ENCODE results near the gene ASIC2. TPM values are rescaled to one million over a fixed set of nuclear protein-coding genes. Genes with fewer than 3 reads are reported as not detected.

The ASIC2 gene
- total RNA-seq, 1 experiment from 2014 or later: 0.09 TPM

GRCh38 chr17:33073416-33073815 lies 219.7 kb downstream of the ASIC2 start:
- Histone ChIP-seq H3K36me3 (ENCODE audit: low read depth) (no peaks in the 10 kb centered on the region), H3K27ac (no peak overlapping the region), H3F3A (ENCODE audit: insufficient read depth, low read depth) (no peaks in the 10 kb centered on the region), H3K27me3 (ENCODE audit: insufficient read depth, low read depth) (peaks cover 33% of the 10 kb centered on the region), H3K4me3 (no peak overlapping the region), H3K4me2 (no peak overlapping the region), H2AFZ (no peak overlapping the region), H3K9me2 (ENCODE audit: insufficient read depth) (no peaks in the 10 kb centered on the region), H3K9me3 (ENCODE audit: insufficient read depth, low read depth) (no peaks in the 10 kb centered on the region), H3K79me2 (ENCODE audit: low read depth) (no peaks in the 10 kb centered on the region), H4K20me1 (ENCODE audit: insufficient read depth) (no peaks in the 10 kb centered on the region), H3K4me1 (replicated peaks; ENCODE audit: insufficient read depth) (no peaks in the 10 kb centered on the region)
- DNase-seq: no peak
- no TSS peak for BruUV-seq (replicated peaks)
- TF ChIP-seq EZH2 (IDR thresholded peaks at IDR 0.05; ENCODE audit: low read depth): no peak
- no peak for TF ChIP-seq CTCF (conservative IDR thresholded peaks at IDR 0.05)
- ChIA-PET CTCF (interaction anchor here (0.6 kb wide), 1 partner anchor 890 kb away, joined by 4 read pairs; no protein-coding TSS in a partner anchor), POLR2A (ENCODE audit: unreplicated experiment) (no interaction called here)
- intact Hi-C loops (cut with micrococcal nuclease; ENCODE audit: unreplicated experiment): no loop called here

- no peak overlapping the region for H2AFZ ChIP-seq
- no TSS peak for BruUV-seq (replicated peaks)
- no peak overlapping the region for H3K27ac ChIP-seq
- no peaks in the 10 kb centered on the region for H4K20me1 ChIP-seq (ENCODE audit: insufficient read depth)
- H3K4me2 ChIP-seq: no peak overlapping the region
- DNase-seq: peak in 1 of 2 experiments; percentile 18
- ChIA-PET CTCF (no interaction called here), POLR2A (ENCODE audit: unreplicated experiment) (no interaction called here)
- TF ChIP-seq EZH2 (IDR thresholded peaks at IDR 0.05; ENCODE audit: low read depth) (no peak), CTCF (conservative IDR thresholded peaks at IDR 0.05) (no peak)
- H3K36me3 ChIP-seq (ENCODE audit: low read depth): no peaks in the 10 kb centered on the region
- H3K27me3 ChIP-seq (ENCODE audit: insufficient read depth, low read depth): peaks cover 33% of the 10 kb centered on the region
- no peak overlapping the region for H3K4me3 ChIP-seq
- intact Hi-C loops (cut with micrococcal nuclease; ENCODE audit: unreplicated experiment): no loop called here
- H3K79me2 ChIP-seq (ENCODE audit: low read depth): no peaks in the 10 kb centered on the region
- H3K9me3 ChIP-seq (ENCODE audit: insufficient read depth, low read depth): no peaks in the 10 kb centered on the region
- no peaks in the 10 kb centered on the region for H3K4me1 ChIP-seq (replicated peaks; ENCODE audit: insufficient read depth)
- no peaks in the 10 kb centered on the region for H3K9me2 ChIP-seq (ENCODE audit: insufficient read depth)
- H3F3A ChIP-seq (ENCODE audit: insufficient read depth, low read depth): no peaks in the 10 kb centered on the region
These were observed 220.5 kb downstream of the ASIC2 start for GRCh38 chr17:33072421-33073161.

GRCh38 chr17:33071656-33072055 lies 221.4 kb downstream of the ASIC2 start:
- BruUV-seq (replicated peaks): no TSS peak
- no peaks in the 10 kb centered on the region for H3K9me3 ChIP-seq (ENCODE audit: insufficient read depth, low read depth)
- H3F3A ChIP-seq (ENCODE audit: insufficient read depth, low read depth): no peaks in the 10 kb centered on the region
- POLR2A ChIA-PET (ENCODE audit: unreplicated experiment): no interaction called here
- no peaks in the 10 kb centered on the region for H3K9me2 ChIP-seq (ENCODE audit: insufficient read depth)
- no peak overlapping the region for H3K27ac ChIP-seq
- CTCF ChIA-PET: no interaction called here
- H4K20me1 ChIP-seq (ENCODE audit: insufficient read depth): no peaks in the 10 kb centered on the region
- H3K4me1 ChIP-seq (replicated peaks; ENCODE audit: insufficient read depth): no peaks in the 10 kb centered on the region
- intact Hi-C loops (cut with micrococcal nuclease; ENCODE audit: unreplicated experiment): no loop called here
- no peak for DNase-seq
- TF ChIP-seq EZH2 (IDR thresholded peaks at IDR 0.05; ENCODE audit: low read depth): no peak
- TF ChIP-seq CTCF (conservative IDR thresholded peaks at IDR 0.05): no peak
- H3K36me3 ChIP-seq (ENCODE audit: low read depth): no peaks in the 10 kb centered on the region
- H2AFZ ChIP-seq: no peak overlapping the region
- H3K4me2 ChIP-seq: no peak overlapping the region
- H3K79me2 ChIP-seq (ENCODE audit: low read depth): no peaks in the 10 kb centered on the region
- H3K27me3 ChIP-seq (ENCODE audit: insufficient read depth, low read depth): peaks cover 30% of the 10 kb centered on the region
- no peak overlapping the region for H3K4me3 ChIP-seq
